ENCODE data around the gene PRKAR1A. TPM values are rescaled to one million over a fixed set of nuclear protein-coding genes. Genes with fewer than 3 reads are reported as not detected.

Gene PRKAR1A
- total and polyA plus RNA-seq, 2 of the 8 experiments (the other 6 are each of a cell fraction or from before 2014, with no cell fraction given) = 39.3 to 149 TPM

DNA sequence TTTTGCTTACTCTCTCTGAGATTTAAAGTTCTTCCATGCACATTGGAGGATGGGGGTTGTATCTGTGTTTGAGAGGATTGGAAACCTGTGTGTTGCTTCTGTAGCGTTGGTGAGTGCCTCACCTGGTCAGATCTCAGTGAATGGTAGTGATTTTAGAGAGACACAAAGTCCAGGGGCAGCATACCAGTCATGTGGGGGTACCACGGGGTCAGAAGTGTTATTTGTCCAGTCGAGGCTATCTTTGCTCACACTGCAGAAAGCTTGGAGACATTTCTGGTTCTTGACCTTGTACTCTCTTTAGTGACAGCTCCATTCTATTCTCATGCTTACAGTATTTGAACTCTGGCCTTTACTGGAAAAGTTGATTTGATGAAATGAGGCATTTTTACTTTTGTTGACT lies 23.7 kb downstream of the PRKAR1A start:
- Histone ChIP-seq H3K4me2 (ENCODE audit: insufficient read depth in 1 of 2, low read depth in 2 of 2, low read length in 2 of 2) (no peak overlapping the region), H3K36me3 (ENCODE audit: control insufficient read depth in 2 of 4, insufficient read depth in 4 of 4, low read length in 3 of 4) (peaks cover 7 to 76% (median 23%) of the 10 kb centered on the region in 4 experiments; a peak in 7 of 8 replicates), H2BK5ac (ENCODE audit: low read depth, low read length) (no peak overlapping the region), H3K4me1 (replicated peaks in 1 of 4; ENCODE audit: control insufficient read depth in 3 of 4, insufficient read depth in 4 of 4, low read length in 3 of 4) (no peaks in the 10 kb centered on the region), H3K56ac (replicated peaks; ENCODE audit: insufficient read length, low read depth, low read length) (no peak overlapping the region), H3K4me3 (ENCODE audit: extremely low read depth in 1 of 4, insufficient read depth in 2 of 4, low read depth in 3 of 4, low read length in 4 of 4) (no peak overlapping the region), H2BK120ac (replicated peaks; ENCODE audit: low read depth, low read length) (no peak overlapping the region), H2AK5ac (ENCODE audit: low read depth, low read length) (no peak overlapping the region), H3K14ac (ENCODE audit: insufficient read length) (no peak overlapping the region), H3K79me2 (ENCODE audit: control insufficient read depth in 1 of 2, insufficient read depth in 2 of 2, low read length in 2 of 2) (no peaks in the 10 kb centered on the region), H3K79me1 (ENCODE audit: low read depth, low read length) (no peaks in the 10 kb centered on the region; the same call in 1 of the 2 replicates), H4K20me1 (replicated peaks in 1 of 2; ENCODE audit: control insufficient read depth in 1 of 2, insufficient read depth in 2 of 2, low read length in 2 of 2) (peaks cover 0 to 5% of the 10 kb centered on the region in 2 experiments), H2BK20ac (ENCODE audit: low read length) (no peak overlapping the region), H3K18ac (ENCODE audit: extremely low read depth, low read length) (no peak overlapping the region), H2BK15ac (ENCODE audit: low read length) (no peak overlapping the region), H2BK12ac (ENCODE audit: low read depth, low read length) (no peak overlapping the region), H2AFZ (ENCODE audit: low read length) (no peak overlapping the region), H3K4ac (replicated peaks; ENCODE audit: insufficient read length, low read depth, low read length) (no peak overlapping the region), H3K9ac (replicated peaks in 1 of 4; ENCODE audit: extremely low read depth in 1 of 4, low read depth in 3 of 4, low read length in 3 of 4) (no peak overlapping the region), H3K23me2 (ENCODE audit: low read depth, low read length) (no peaks in the 10 kb centered on the region), H4K8ac (ENCODE audit: extremely low read depth, insufficient read depth, low read length) (no peak overlapping the region), H4K91ac (replicated peaks; ENCODE audit: insufficient read length, low read length) (no peak overlapping the region), H3K27me3 (replicated peaks in 1 of 4; ENCODE audit: control insufficient read depth in 3 of 4, extremely low read depth in 1 of 4, insufficient read depth in 3 of 4, low read length in 3 of 4) (no peaks in the 10 kb centered on the region), H3K9me3 (ENCODE audit: insufficient read depth in 2 of 2, low read depth in 1 of 2, low read length in 1 of 2) (no peaks in the 10 kb centered on the region), H4K5ac (ENCODE audit: insufficient read length, low read depth, low read length) (no peak overlapping the region), H3K27ac (ENCODE audit: low read depth, low read length) (no peak overlapping the region), H3K23ac (ENCODE audit: insufficient read length) (no peak overlapping the region)
- FAIRE-seq (no peak), DNase-seq (ENCODE audit: low read depth in 1 of 2, low spot score in 2 of 2) (no peak)
- TF ChIP-seq TCF12 (IDR thresholded peaks at IDR 0.05; ENCODE audit: low read depth, low read length) (no peak), ASH2L (IDR thresholded peaks at IDR 0.05; ENCODE audit: low read length) (no peak), SRF (IDR thresholded peaks at IDR 0.05; ENCODE audit: low read depth, low read length) (no peak)
- ChIA-PET CTCF (ENCODE audit: partially characterized antibody) (interaction anchor here (0.6 to 3.4 kb wide), 4 partner anchors 64 to 928 kb away, joined by 3 to 16 read pairs (median 4); no protein-coding TSS in a partner anchor), POLR2A (ENCODE audit: partially characterized antibody) (no interaction called here)
- WGBS, 2 experiments (ENCODE audit: extremely low coverage in 1 of 2, insufficient coverage in 1 of 2, insufficient read length in 1 of 2, insufficient replicate concordance in 2 of 2, low coverage in 1 of 2, low lambda C conversion rate in 2 of 2, missing lambda C conversion rate in 1 of 2) = 88% methylated on average over 3 of the region's 3 CpGs; no CpG with 5 or more reads in 1 of the 2 experiments
